Fibroblast of skin of back (primary cell): ENCODE data around the gene LRP2BP. TPM values are rescaled to one million over a fixed set of nuclear protein-coding genes. Genes with fewer than 3 reads are reported as not detected.

Source experiments
- DNase-seq: peaks from one replicate; pipeline ENCODE4 v3.0.0-alpha.2; 2013
- polyA plus RNA-seq, 2 experiments: library from polyadenylated mRNA; unstranded; fragments of 120-200 nt; gene quantifications; one replicate each; pipeline ENCODE4 v1.2.1, GENCODE V29; 2013; ENCODE audit not compliant: insufficient read length in 2 of 2

Gene LRP2BP
- 1.4 TPM for polyA plus RNA-seq (2013, experiment 1 of 2; ENCODE audit: insufficient read length)
- 1.5 TPM for polyA plus RNA-seq (2013, experiment 2 of 2; ENCODE audit: insufficient read length)

DNA sequence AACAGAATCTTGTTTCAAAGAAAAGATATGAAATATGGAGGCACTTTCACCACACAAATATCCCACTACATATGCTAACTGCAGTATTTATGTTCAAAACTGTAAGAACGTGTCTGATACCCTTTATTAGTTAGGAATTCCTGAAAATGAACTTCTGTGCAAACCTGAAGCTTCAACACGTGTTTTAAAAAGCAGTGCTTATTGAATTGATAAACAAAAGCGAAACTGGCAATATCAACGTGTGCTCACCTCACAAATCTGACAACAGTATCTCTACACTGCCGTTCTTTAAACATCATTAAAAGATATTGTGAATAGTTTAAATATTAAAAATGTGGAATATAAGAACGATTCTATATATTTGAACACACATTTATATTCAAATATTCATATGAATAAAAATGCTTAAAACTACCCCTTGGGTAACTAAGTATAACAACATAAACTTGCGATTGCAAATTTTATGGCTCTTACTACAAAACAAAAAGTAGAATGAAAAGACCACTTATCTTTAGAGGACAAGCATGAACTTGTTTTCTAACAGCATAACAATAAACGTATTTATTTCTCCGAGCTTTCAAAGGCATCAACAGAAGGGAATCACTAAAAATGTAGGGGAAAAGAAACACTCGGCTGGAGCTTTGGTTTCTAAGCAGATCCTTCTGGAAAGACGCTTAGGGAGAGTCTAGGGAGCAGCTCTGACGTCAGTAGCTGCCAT lies at the start of gene LRP2BP:
Gene LRP2BP (minus strand): TSS at position 687 of the 718 bp plus-strand sequence. CDS start 17,738 bp downstream, outside the sequence.
- DNase-seq = no peak

DNA sequence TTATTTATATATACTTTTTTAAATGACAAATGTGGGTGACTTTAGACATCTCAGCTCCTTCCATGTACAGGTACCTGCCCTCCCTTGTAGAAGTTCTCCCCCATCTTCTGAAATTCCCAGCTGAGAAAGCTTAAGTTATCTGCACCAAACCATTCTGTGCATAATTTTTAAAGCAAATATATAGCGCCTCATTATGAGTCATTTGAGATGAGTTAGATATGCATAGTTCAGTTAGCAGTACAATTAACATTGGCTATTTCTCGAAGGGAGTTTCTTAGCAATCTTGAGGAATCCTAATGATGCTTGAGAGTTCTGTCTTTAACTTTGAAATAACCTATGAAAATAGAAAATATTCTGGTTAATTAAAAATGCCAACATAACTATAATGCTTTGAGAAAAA lies 49.5 kb upstream of the LRP2BP start:
- DNase-seq = no peak

DNA sequence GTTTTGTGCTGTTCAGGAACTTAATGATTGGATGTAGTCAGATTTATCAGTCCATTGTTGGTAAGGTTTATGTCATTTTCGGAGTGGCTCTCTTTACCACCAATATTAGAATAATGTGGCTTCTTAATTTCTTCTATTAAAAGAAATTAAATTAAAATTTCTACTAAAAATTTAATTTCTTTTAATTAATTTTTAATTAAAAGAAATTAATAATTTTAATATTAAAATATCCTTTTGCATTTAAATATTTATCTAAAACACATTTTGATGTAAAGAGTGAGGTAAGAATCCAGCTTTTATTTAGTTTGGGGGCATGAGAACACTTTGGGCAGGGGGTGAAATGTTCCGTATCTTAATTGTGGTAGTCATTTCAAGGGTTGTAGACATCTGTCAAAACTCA lies 45.8 kb upstream of the LRP2BP start:
- DNase-seq = no peak

DNA sequence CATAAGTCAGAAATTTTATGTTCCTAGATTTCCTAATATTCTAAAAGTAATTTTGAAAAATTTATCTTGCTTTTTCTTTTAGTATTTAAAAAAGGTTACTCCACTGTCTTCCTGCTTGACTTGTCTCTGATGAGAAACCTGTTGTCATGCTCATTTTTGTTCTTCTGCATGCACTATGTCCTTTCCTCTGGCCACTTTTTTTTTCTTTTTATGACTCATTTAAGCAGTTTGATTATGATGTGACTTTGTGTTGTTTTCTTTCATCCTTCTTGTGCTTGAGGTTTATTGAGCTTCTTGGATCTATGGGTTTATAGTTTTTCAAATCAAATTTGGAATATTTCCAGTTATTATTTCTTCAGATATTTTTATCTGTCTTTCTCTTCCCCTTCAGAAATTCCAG lies 42.1 kb upstream of the LRP2BP start:
- no peak for DNase-seq

DNA sequence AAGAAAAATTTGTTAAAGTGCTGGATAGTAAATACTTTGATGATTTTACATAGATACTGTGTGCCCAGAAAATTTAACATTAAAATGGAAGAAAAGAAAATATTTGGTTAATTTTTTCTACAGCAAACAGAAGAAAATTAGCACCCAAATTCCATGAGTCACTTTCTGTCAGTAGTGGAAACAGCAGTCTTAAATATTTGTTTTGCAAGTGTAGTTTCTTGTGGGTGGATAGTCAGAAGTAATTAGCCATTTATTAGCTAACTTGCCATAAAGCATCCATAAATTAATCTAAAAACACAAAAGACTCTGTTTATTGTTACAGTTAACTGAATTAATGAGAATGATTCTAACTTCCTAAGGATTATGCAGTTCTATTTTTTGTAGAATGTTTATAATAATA lies 39.7 kb upstream of the LRP2BP start:
- DNase-seq = no peak

DNA sequence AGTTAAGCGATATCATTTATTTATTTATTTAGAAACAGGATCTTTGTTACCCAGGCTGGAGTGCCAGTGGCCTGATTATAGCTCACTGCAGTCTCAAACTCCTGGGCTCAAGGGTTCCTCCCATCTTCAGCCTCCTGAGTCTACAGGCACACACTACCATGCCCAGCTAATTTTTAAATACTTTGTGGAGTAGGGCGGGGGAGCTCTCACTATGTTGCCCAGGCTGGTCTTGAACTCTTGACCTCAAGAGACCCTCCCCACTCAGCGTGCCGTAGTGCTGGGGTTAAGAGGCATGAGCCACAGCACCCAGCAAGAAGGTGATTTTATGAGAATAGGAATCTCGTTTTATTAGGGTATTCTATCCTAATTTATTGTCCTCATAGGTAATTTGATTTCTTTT lies 33.9 kb upstream of the LRP2BP start:
- no peak for DNase-seq

DNA sequence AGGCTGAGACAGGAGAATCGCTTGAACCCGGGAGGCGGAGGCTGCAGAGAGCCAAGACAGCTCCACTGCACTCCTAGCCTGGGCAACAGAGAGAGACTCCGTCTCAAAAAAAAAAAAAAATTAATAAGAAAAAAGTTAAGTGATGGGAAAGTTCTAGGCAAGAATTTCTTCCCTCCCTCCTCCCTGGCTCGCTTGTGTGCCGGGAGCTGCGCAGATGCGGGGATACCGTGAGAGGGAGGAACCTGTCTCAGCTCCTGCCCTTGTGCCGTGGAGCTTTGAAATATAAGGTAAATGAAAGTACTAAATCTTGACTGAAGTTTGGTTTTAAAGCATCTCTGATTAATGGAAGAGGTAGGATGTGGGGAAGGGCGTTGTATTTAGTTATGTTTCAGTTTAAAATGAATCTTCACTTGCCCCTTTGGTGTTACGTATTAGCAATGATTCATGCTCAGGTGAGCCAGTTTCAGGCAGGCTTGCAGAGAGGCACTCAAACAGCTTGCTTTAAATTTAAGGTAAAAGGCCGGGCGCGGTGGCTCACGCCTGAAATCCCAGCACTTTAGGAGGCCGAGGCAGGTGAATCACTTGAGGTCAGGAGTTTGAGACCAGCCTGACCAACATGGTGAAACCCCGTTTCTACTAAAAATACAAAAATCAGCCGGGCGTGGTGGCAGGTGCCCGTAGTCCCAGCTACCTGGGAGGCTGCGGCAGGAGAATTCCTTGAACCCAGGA lies 31.4 kb upstream of the LRP2BP start:
- DNase-seq = no peak

DNA sequence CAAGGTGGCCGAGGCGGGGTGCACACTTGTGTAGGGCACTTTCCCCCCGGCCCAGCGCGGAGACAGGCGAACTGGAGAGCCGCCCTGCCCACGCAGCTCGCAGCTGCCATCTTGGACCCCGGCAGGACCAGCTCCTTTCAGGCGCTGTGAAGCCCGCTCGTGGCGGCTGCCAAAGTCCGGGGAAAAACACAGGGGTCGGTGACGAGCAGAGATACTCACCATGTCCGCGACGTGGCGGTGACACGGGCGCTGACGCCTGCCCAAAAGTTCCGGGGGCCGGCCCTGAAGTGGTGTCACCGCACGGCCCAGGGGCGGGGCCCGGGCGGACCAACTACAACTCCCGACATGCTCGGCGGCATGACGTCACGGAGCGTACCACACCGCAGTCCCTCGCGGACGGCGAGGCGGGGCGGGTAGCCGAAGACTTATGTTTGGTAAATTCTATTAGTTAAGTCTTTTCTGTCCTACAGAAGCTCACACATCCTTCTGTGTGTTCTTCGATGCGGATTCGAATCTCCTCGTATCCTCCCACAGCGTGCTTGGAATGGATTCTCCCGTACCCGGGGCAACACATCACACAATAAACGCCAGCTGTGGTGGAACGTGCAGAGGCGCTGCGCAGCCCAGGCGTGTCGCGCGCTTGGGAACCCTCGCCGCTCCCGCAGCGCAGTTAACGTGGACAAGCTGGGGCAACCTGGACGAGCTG lies 30.1 kb upstream of the LRP2BP start, which contains the start of gene UFSP2:
Gene UFSP2 (minus strand): TSS at position 318 of the 706 bp plus-strand sequence. CDS start 96 bp downstream, at position 222.
- peak; percentile 89 for DNase-seq

DNA sequence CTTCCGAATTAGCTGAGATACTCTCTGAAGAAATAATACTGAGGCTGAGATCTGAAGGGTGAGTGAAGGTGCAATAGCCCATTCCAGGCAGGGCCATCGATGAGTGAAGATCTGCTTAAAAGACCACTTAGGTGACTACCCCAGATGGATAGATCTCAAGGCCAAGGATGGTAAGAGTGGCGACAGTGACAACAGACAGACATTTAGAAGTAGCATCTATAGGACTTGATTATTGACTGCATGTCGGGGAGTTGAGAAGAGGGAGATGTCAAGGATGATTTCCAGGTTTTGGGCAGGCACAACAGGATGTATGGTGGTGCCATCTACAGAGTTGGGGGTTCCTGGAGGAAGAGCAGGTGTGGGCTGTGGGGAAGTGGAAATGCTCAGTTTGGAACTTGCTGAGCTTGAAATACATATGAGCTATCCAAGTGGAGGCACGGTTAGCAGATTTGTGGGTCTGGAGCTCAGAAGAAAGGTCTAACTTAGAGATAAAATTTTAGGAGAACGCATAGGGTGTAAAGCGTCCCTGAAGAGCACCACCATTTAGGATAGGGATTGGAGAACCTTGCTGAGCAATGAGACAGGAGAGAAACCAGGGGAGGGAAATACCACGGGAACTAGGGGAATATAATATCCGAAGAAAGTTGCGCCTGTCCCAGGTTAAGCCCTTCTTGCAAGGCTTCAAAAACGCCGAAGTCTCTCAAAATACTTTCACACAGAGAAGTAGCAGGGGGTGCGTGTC lies 29.4 kb upstream of the LRP2BP start:
- DNase-seq = no peak

DNA sequence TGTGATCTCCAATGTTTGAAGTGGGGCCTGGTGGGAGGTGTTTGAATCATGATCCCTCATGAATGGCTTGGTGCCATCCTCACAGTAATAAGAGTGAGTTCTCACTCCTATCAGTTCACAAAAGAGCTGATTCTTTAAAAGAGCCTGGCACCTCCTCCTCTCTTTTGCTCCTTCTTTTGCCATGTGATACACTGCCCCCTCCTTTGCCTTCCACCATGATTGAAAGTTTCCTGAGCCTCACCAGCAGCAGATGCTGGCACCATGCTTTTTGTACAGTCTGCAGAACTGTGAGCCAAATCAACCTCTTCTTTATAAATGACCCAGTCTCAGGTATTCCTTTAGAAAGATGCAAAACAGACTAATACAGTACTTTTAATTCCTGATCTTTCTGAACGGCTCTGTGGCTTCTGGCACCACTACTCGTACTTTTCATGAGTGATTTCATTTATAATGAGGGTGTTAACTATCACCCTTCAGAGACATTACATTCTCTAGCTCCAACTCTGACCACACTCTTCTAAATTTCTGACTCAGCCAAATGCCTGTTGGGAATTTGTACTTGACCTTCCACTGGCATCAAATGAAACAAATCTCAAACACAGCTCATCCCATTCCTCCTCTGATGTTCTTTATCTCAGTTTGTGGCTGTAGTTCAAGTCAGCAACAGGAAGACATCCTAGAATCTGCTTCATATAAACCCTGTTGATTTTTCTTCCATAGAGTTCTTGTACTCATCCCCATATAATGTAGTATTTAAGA lies 25.8 kb upstream of the LRP2BP start:
- DNase-seq = peak; percentile 30

DNA sequence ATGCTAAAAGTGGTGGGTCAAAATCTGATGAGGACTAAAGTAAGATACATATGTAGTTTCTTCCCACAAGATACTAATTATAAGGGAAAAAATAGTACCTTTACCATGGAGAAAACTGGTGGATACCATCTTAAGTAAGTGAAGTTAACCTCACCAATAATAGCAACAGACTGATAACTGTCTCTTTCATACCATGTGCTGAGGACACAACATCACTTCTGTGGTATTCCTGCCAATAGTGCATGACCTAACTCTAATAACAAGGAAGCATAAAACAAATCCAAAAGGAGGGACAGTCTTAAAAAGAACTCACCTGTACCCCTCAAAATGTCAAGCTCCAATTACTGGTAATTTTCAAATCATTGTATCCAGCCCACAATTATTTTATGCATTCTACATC lies 21.2 kb upstream of the LRP2BP start:
- no peak for DNase-seq

DNA sequence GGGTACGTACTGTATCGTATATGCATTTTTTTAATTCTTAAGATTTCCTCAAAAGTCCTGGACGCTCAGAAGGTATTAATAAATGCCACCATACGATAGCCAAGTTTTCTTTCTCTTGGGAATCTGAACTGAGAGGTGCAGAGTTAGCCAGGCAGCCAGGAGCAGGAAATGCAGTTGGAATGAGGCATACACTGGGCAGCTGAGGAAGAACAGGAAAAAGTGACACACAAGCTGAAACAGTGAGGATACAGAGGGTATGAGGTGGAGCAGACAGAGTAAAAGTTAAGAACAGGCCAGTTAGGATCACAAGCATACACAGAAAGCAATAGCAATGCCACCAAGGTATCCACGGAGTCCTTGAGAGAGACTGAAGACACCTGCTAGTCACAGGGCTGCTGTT lies 16.7 kb upstream of the LRP2BP start:
- no peak for DNase-seq

DNA sequence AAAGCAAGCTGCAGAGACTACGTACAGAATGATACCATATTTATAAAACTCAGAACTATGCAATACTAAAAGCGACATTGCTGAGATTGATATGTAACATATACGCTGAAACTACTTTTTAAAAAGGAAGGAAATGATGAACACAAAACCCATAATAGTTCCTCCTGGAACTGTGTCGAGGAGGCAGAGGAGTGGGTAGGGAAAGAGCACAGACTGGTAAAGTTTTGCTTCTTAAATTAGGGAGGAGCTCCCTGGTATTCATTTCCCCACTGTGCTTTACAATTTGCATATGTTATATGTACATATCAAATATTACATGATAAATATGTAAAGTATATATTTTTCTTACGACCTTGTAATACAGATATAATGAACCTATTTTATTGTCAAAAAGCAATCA lies 16.1 kb upstream of the LRP2BP start:
- DNase-seq = no peak

DNA sequence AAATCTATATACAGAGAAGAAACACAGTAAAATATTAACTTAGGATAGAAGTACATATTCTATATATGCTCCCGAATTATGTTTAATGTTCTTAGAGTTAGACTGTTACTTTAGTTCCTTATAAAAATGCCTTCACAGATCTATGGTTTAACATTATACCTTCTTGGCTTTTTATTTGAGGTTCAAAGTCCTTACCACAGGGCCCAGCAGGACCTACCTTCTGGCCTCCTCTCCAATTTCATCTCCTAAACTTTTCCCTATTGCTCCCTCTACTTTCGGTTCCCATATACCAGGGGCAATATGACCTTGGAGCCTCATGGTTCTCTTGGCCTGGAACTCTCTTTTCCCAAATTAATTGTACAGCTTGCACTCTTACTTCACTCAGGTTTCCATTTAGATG lies 12.7 kb upstream of the LRP2BP start:
- no peak for DNase-seq

DNA sequence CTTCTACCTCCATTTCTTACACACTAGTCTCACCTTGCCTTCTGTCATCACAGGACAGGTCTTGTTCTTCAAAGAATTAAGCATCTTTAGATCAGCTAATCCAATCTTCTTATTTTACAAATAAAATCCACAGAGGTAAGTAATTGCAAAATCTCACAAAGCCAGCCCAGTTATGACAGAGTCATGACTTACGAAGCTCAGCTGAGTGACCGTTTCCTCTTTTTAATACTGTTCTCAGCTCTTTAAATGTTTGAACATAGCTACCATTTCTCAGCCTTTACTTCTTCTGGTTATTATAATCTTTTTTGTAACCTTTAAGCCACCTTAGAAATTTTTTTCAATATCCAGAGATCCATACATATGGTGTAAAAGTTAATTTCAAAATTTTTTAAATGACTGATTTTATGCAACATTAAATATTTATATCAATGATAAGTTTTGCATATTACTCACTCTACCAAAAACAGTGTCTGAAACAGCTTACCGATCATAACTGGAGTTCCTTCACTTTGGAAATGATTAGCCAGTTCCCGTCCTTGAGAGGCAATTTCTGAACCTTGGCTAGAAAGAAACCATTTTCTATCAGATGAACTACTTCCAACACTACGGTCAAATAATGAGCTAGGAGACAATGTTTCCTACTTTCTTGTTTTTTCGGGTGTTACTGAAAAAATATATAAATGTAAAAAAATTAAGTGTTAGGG lies 9.7 kb upstream of the LRP2BP start:
- no peak for DNase-seq

DNA sequence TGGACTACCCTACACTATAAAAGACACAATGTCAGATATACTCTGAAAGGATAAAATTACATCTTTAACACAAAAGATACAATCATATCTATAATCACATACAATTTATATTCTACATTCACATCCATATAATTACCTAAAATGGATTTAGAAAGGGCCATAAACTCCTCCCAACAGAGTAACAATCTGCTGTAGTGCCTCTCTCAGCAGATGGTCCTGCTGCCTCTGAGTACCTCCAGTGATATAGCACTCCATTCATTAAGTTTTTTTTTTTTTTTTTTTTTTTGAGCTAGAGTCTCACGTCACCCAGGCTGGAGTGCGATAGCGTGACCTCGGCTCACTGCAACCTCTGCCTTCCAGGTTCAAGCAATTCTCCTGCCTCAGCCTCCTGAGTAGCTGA lies 8.3 kb upstream of the LRP2BP start:
- DNase-seq = no peak

DNA sequence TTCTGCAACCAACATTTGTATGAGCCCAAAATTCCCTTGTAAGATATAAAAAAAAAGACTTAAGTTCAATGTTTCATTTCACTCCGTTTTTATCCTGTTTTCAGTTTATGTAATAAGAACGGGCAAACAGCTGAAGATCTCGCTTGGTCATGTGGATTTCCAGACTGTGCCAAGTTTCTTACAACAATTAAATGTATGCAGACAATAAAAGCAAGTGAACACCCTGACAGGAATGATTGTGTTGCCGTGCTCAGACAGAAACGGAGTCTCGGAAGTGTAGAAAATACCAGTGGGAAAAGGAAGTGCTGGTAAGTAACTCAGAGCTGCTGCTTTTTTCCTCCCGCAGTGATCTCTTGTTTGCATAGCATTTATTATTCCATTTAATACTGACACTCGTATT lies 3.7 kb upstream of the LRP2BP start:
- DNase-seq = no peak

DNA sequence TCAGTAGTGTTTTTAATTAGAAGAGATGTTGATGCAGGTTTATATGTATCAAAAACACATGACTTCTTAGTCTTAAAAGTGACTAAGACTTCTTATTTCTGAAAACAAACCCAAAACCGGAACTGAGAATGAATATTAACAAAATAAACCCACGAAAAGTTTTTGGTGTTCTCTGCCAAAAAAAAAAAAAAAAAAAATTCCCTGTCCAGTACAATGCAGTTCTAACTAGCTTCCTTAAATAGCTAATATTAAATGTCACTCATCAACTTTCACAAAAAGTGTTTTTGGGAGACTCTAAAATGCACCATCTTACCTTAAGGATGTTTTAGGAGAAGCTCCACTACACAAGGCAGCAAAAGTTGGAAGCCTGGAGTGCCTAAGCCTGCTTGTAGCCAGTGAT lies 2.9 kb upstream of the LRP2BP start:
- DNase-seq = no peak

DNA sequence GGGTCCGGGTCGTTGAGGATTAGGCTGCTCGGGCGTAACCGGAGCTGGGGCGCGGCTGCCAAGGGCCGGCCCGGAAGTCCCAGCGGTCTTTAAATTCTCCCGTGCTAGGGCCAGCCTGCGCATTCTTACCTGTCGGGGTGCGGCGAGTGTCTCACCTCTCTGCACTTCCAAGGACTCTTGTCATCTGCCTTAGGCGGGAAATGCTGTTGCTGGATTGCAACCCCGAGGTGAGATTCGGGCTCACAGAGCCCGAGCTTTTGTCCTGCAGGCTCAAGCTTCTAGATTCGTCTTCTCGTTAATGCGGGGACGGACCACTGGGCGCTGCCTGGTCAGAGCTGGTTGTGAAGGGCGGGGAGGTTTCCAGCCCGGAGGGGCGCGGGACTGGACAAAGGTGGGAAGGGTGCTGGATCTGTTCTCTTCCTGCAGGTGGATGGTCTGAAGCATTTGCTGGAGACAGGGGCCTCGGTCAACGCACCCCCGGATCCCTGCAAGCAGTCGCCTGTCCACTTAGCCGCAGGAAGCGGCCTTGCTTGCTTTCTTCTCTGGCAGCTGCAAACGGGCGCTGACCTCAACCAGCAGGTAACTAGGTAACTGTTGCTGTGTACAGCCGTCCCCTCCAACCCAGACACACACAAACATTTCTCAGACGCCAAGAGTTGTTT lies 1.1 kb upstream of the LRP2BP start, which contains the start of gene ANKRD37:
Gene ANKRD37 (plus strand): TSS at position 118 of the 662 bp plus-strand sequence. CDS start 83 bp downstream, at position 201.
- no peak for DNase-seq

DNA sequence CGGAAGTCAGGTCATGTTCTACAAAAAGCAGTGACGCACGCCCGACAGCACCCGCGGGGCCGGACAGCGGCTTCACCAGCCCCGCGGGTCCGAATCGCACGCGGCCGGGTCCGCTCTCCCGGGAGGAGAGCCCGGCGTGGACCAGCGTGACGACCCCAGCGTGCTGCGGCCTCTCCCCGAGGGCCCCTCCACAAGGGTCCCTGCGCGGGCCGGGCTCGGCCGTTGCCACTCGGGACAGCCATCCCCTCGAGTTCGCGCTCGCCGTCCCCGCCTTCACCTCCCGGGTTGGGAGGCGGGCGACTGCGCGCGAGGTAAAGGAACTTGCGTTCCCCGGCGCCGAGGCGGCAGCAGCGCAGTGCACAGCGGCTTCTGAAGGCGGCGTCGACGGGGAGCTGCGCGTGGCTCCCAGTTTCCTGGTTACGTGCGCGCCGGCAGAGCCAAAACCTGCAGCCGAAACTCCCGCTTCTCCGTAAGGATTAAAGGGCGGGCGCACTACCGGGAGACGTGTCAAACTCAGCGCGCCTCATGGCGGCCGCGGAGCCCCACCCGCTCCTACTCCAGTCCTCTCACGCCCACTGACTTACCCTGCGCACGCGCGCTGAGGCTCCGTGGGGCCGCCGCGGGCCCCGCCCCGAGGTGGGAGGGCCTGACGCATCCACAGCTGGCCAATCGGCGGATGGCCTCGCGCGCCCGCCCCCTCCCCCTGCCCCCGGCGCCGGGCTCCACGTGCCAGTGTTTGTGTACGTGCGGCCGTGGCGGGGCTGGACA lies 416 bp upstream of the LRP2BP start:
- peak; percentile 98 for DNase-seq
